Neural progenitor cell (in vitro differentiated cells): ENCODE measurements around the gene DPRX. TPM values are rescaled to one million over a fixed set of nuclear protein-coding genes. Genes with fewer than 3 reads are reported as not detected.

Experiments
- DNase-seq: peaks from one replicate; pipeline ENCODE4 v3.0.0-alpha.2; 2016; ENCODE audit warnings: low spot score
- H2AFZ ChIP-seq: fragments of 200-600 bp; sonication (generic); replicated peaks from 2 replicates; pipeline ENCODE4 v1.6.1; 2016; ENCODE audit warnings: antibody characterized with exemption
- H3F3A ChIP-seq: fragments of 200-600 bp; sonication (generic); 2 replicates; pipeline ENCODE4 v1.6.1; 2016; ENCODE audit warnings: antibody characterized with exemption, low read depth
- H3K27ac ChIP-seq: fragments of 200-600 bp; sonication (generic); 2 replicates; pipeline ENCODE4 v1.5.1; 2016; ENCODE audit warnings: mild to moderate bottlenecking
- H3K27me3 ChIP-seq: fragments of 200-600 bp; sonication (generic); 2 replicates; pipeline ENCODE4 v1.6.1; 2016; ENCODE audit warnings: mild to moderate bottlenecking, moderate library complexity
- H3K36me3 ChIP-seq: fragments of 200-600 bp; sonication (generic); 2 replicates; pipeline ENCODE4 v1.5.1; 2016
- H3K4me1 ChIP-seq: fragments of 200-600 bp; sonication (generic); 2 replicates; pipeline ENCODE4 v1.6.1; 2016; ENCODE audit warnings: mixed run types
- H3K4me2 ChIP-seq: fragments of 200-600 bp; sonication (generic); 2 replicates; pipeline ENCODE4 v1.6.1; 2016
- H3K4me3 ChIP-seq: fragments of 200-600 bp; sonication (generic); 2 replicates; pipeline ENCODE4 v1.5.1; 2016
- H3K79me2 ChIP-seq: fragments of 200-600 bp; sonication (generic); 2 replicates; pipeline ENCODE4 v1.6.1; 2016; ENCODE audit warnings: low read depth
- H3K9ac ChIP-seq: fragments of 200-600 bp; sonication (generic); 2 replicates; pipeline ENCODE4 v1.6.1; 2016
- H3K9me3 ChIP-seq: fragments of 200-600 bp; sonication (generic); 2 replicates; pipeline ENCODE4 v1.5.1; 2016; ENCODE audit warnings: low read depth
- H4K20me1 ChIP-seq: fragments of 200-600 bp; sonication (generic); 2 replicates; pipeline ENCODE4 v1.6.1; 2016; ENCODE audit warnings: low read depth
- H3K27ac Mint-ChIP-seq: 3 replicates; pipeline ENCODE4 v1.8.0; 2021; ENCODE audit warnings: mixed read lengths
- H3K27me3 Mint-ChIP-seq: 2 replicates; pipeline ENCODE4 v1.8.0; 2022; ENCODE audit warnings: low read depth, mild to moderate bottlenecking, inconsistent platforms, moderate library complexity, mixed read lengths; ENCODE audit not compliant: insufficient read depth
- H3K36me3 Mint-ChIP-seq: 3 replicates; pipeline ENCODE4 v1.8.0; 2021; ENCODE audit warnings: mixed read lengths
- H3K4me1 Mint-ChIP-seq: 3 replicates; pipeline ENCODE4 v1.8.0; 2021; ENCODE audit warnings: mixed read lengths
- H3K4me3 Mint-ChIP-seq: 3 replicates; pipeline ENCODE4 v1.8.0; 2021; ENCODE audit warnings: mild to moderate bottlenecking, moderate library complexity, mixed read lengths
- H3K9me3 Mint-ChIP-seq: 3 replicates; pipeline ENCODE4 v1.8.0; 2020; ENCODE audit warnings: mixed read lengths
- EZH2 ChIP-seq: fragments of 200-600 bp; sonication (generic); IDR thresholded peaks from 2 replicates; pipeline ENCODE4 v1.6.1; 2017; ENCODE audit warnings: antibody characterized with exemption, mild to moderate bottlenecking, moderate library complexity
- EZH2phosphoT487 ChIP-seq: fragments of 200-600 bp; sonication (generic); IDR thresholded peaks from 2 replicates; pipeline ENCODE4 v1.6.1; 2017; ENCODE audit warnings: antibody characterized with exemption
- total RNA-seq: library from RNA; depleted of rRNA; stranded (reverse); fragments of >200 nt; gene quantifications from 2 replicates; pipeline ENCODE4 v1.2.3, GENCODE V29; 2015; ENCODE audit warnings: low replicate concordance
- TF ChIP-seq, protein P1 (sequence below): fragments of 200-600 bp; sonication (generic); IDR thresholded peaks from 2 replicates; pipeline ENCODE4 v1.5.1; 2017; ENCODE audit warnings: antibody characterized with exemption, mild to moderate bottlenecking

DPRX gene
- total RNA-seq, 1 donor from 2014 or later: not detected

DNA sequence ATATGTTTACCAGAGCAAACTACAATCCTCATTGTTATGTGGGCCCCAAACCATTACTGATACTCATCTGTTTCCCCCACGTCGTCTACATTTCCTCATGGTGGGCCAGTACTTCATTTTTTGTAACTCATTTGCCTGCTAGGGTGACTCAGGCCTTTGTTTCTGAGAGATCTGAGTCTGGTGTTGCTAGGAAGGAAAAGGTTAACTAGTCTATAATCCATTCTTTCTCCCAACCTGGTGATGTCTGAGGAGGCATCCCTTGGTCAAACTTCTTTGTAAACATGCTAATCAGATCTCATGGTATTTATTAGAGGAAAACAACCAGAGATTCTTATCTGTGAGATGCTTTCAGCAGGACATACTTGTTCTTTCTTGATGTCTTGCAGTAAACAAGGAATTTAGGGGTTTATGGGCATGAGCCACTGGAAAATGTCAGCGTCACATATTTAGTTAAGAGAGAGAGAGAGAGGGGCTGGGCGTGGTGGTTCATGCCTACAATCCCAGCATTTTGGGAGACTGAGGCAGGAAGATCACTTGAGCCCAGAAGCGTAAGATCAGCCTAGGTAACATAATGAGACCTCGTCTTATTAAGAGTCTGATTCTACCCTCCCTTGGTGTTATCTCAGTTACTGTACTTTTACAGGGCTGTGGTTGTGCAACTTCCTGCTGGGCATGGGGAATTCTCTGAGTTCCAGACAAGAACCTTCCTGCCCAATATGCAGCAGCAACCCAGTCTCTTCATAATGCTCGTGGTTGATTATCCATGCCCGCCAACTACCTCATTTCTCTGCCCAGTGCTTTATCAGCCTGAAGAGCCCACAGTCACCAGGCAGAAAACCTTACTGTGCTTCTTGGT is 9.7 kb upstream of the DPRX start:
- no peaks in the 10 kb centered on the region for H3F3A ChIP-seq
- no peaks in the 10 kb centered on the region for H3K9me3 ChIP-seq
- no peak overlapping the region for H3K27ac ChIP-seq
- Mint-ChIP-seq H3K36me3 (no peaks in the 10 kb centered on the region), H3K4me1 (no peaks in the 10 kb centered on the region), H3K27ac (no peak overlapping the region), H3K9me3 (peaks cover 5% of the 10 kb centered on the region), H3K27me3 (no peaks in the 10 kb centered on the region), H3K4me3 (no peak overlapping the region)
- no peaks in the 10 kb centered on the region for H3K36me3 ChIP-seq
- H3K4me3 ChIP-seq: no peak overlapping the region
- H2AFZ ChIP-seq: no peak overlapping the region
- no peak overlapping the region for H3K9ac ChIP-seq
- no peak for DNase-seq
- H3K4me1 ChIP-seq: no peaks in the 10 kb centered on the region
- no peak overlapping the region for H3K4me2 ChIP-seq
- no peak for TF ChIP-seq EZH2phosphoT487
- H3K27me3 ChIP-seq: no peaks in the 10 kb centered on the region
- no peaks in the 10 kb centered on the region for H3K79me2 ChIP-seq
- no peaks in the 10 kb centered on the region for H4K20me1 ChIP-seq

DNA sequence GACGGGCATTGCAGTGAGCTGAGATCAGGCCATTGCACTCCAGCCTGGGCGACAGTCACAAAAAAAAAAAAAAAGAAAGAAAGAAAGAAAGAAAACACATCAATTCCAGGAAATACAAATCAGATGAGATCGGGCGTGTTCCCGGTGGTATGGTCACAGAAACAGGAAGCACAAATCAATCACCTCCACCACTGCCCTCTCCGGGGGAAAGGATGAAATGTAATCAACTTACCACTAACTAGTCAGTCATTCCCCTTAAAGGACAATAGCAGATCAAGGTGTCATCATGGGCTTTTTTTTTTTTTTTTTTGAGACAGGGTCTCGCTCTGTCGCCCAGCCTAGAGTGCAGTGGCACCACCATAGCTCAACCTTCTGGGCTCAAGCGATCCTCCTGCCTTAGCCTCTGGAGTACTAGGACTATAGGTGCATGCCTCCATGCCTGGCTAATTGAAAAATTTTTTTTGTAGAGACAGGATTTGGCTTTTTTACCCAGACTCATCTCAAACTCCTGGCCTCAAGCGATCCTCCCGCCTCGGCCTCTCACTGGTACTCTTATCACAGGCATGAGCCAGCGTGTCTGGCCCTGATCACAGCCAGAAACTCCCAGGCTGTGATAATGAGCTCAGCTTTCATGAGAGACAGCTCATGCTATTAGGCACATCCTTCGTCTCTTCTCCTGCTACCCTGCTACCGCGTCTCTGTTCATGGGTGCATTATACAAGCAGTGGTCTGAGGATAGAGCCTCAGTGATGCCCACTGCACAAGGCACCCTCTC is 6.8 kb upstream of the DPRX start:
- H3K4me3 Mint-ChIP-seq: no peak overlapping the region
- no peaks in the 10 kb centered on the region for H4K20me1 ChIP-seq
- peaks cover 5% of the 10 kb centered on the region for H3K9me3 Mint-ChIP-seq
- no peak for DNase-seq
- no peaks in the 10 kb centered on the region for H3K9me3 ChIP-seq
- no peaks in the 10 kb centered on the region for H3K36me3 ChIP-seq
- no peaks in the 10 kb centered on the region for H3F3A ChIP-seq
- no peaks in the 10 kb centered on the region for H3K79me2 ChIP-seq
- no peaks in the 10 kb centered on the region for H3K36me3 Mint-ChIP-seq
- no peaks in the 10 kb centered on the region for H3K27me3 ChIP-seq
- H3K4me1 ChIP-seq: no peaks in the 10 kb centered on the region
- H3K4me3 ChIP-seq: no peak overlapping the region
- TF ChIP-seq EZH2: no peak
- TF ChIP-seq, protein P1, sequence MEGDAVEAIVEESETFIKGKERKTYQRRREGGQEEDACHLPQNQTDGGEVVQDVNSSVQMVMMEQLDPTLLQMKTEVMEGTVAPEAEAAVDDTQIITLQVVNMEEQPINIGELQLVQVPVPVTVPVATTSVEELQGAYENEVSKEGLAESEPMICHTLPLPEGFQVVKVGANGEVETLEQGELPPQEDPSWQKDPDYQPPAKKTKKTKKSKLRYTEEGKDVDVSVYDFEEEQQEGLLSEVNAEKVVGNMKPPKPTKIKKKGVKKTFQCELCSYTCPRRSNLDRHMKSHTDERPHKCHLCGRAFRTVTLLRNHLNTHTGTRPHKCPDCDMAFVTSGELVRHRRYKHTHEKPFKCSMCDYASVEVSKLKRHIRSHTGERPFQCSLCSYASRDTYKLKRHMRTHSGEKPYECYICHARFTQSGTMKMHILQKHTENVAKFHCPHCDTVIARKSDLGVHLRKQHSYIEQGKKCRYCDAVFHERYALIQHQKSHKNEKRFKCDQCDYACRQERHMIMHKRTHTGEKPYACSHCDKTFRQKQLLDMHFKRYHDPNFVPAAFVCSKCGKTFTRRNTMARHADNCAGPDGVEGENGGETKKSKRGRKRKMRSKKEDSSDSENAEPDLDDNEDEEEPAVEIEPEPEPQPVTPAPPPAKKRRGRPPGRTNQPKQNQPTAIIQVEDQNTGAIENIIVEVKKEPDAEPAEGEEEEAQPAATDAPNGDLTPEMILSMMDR: no peak
- TF ChIP-seq EZH2phosphoT487: no peak
- H3K27ac ChIP-seq: no peak overlapping the region
- no peak overlapping the region for H2AFZ ChIP-seq
- H3K27ac Mint-ChIP-seq: no peak overlapping the region
- no peaks in the 10 kb centered on the region for H3K27me3 Mint-ChIP-seq
- no peak overlapping the region for H3K4me2 ChIP-seq
- no peaks in the 10 kb centered on the region for H3K4me1 Mint-ChIP-seq
- H3K9ac ChIP-seq: no peak overlapping the region

DNA sequence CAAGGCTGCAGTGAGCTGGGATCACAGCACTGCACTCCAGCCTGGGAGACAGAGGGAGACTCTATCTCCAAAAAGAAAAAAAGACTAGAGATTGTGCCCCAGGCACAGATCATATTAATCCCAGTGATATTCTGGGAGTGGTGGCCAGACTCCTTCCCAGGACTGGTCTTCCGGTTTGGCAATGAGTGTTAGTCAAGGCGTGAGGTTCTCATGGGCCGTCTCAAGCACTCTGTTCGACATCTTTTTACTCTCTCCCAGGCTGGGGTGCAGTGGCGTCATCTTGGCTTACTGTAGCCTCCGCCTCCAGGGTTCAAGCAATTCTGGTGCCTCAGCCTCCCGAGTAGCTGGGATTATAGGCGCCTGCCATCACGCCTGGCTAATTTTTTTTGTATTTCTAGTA is 5.3 kb upstream of the DPRX start:
- no peak overlapping the region for H3K4me3 ChIP-seq
- no peaks in the 10 kb centered on the region for H3K27me3 ChIP-seq
- Mint-ChIP-seq H3K4me3 (no peak overlapping the region), H3K4me1 (no peaks in the 10 kb centered on the region), H3K27ac (no peak overlapping the region), H3K9me3 (peaks cover 5% of the 10 kb centered on the region), H3K27me3 (no peaks in the 10 kb centered on the region), H3K36me3 (no peaks in the 10 kb centered on the region)
- no peak overlapping the region for H3K27ac ChIP-seq
- TF ChIP-seq, protein P1: no peak
- TF ChIP-seq EZH2: no peak
- TF ChIP-seq EZH2phosphoT487: no peak
- H2AFZ ChIP-seq: no peak overlapping the region
- no peaks in the 10 kb centered on the region for H3F3A ChIP-seq
- H3K79me2 ChIP-seq: no peaks in the 10 kb centered on the region
- no peak for DNase-seq
- no peak overlapping the region for H3K4me2 ChIP-seq
- no peaks in the 10 kb centered on the region for H4K20me1 ChIP-seq
- no peaks in the 10 kb centered on the region for H3K4me1 ChIP-seq
- no peaks in the 10 kb centered on the region for H3K9me3 ChIP-seq
- no peaks in the 10 kb centered on the region for H3K36me3 ChIP-seq
- H3K9ac ChIP-seq: no peak overlapping the region
